Adrenal gland (tissue), 12 donors: ENCODE data around the gene TBC1D9B. TPM values are rescaled to one million over a fixed set of nuclear protein-coding genes. Genes with fewer than 3 reads are reported as not detected.

Experiments used
- DNase-seq, 7 donors: peaks; one replicate each; pipeline ENCODE4 v3.0.0-alpha.2; 2019 to 2020
- H3K27ac ChIP-seq, 5 donors: fragments of 200-600 bp; sonication (generic) in 4 of 5; 1 replicate in 3 of 5; 2 replicates in 2 of 5; pipeline versions ENCODE4 v1.5.1 to v1.8.0; 2016 to 2020; ENCODE audit warnings: mild to moderate bottlenecking in 1 of 5
- H3K27me3 ChIP-seq: fragments of 200-600 bp; 2 replicates; pipeline ENCODE4 v1.8.0; 2021
- H3K36me3 ChIP-seq, 2 donors: fragments of 200-600 bp; replicated peaks in 1 of 2; 1 replicate in 1 of 2; 2 replicates in 1 of 2; pipeline versions ENCODE4 v1.5.1 to v1.8.0; 2018 to 2022
- H3K4me1 ChIP-seq, 2 donors: fragments of 200-600 bp; replicated peaks in 1 of 2; 1 replicate in 1 of 2; 2 replicates in 1 of 2; pipeline versions ENCODE4 v1.5.1 to v1.8.0; 2018 to 2021
- H3K4me3 ChIP-seq, 4 donors: fragments of 200-600 bp; sonication (generic) in 3 of 4; one replicate each; pipeline ENCODE4 v1.5.1; 2016 to 2018
- H3K9me3 ChIP-seq, 3 donors: fragments of 200-600 bp; sonication (generic) in 1 of 3; replicated peaks in 1 of 3; 1 replicate in 2 of 3; 2 replicates in 1 of 3; pipeline versions ENCODE4 v1.5.1 to v1.8.0; 2016 to 2021
- POLR2A ChIP-seq, 2 donors: fragments of 450-650 bp; IDR thresholded peaks; one replicate each; pipeline ENCODE4 v1.6.1; 2017; ENCODE audit warnings: antibody characterized with exemption in 2 of 2, mild to moderate bottlenecking in 2 of 2, moderate library complexity in 1 of 2
- WGBS, 4 donors: extraction: QIAGEN DNeasy Blood & Tissue Kit in 2 of 4; methylation state at CpG; one replicate each; pipeline versions ENCODE4 v1.1.5 to v1.1.7; 2013 to 2017; 5-methylcytosine and 5-hydroxymethylcytosine counted together
- intact Hi-C, 2 donors: fragments of 100-400 bp; cut with DNase I; formaldehyde crosslinking; loops; one replicate each; pipeline versions ENCODE4 v1.14.1 to v1.15.0; 2022 to 2023
- polyA plus RNA-seq, 3 donors: library from polyadenylated mRNA; stranded (reverse); fragments of 200-250 nt in 2 of 3; fragments of 350-450 nt in 1 of 3; fragmentation: Illumina TruSeq in 1 of 3; extraction: RNeasy Lipid Tissue Mini Kit (QIAGEN cat#74804) in 1 of 3; gene quantifications; one replicate each; pipeline ENCODE4 v1.2.3, GENCODE V29; 2013 to 2014
- total RNA-seq, 9 donors: library from RNA; depleted of rRNA in 4 of 9; stranded (reverse); fragments of >200 nt in 4 of 9; fragments of 120-200 nt in 1 of 9; fragmentation: NEBNext Ultra II Directional in 1 of 9; extraction: Animal tissue kit (Norgen Biotek cat#: 25700) in 1 of 9; gene quantifications; one replicate each; pipeline versions ENCODE4 v1.1.0 to v1.2.4, GENCODE V29; 2013 to 2023
- TF ChIP-seq, protein P1 (sequence below), 6 experiments: fragments of 450-650 bp in 4 of 6; fragments of 200-600 bp in 2 of 6; sonication (generic) in 1 of 6; IDR thresholded peaks; 1 replicate in 5 of 6; 2 replicates in 1 of 6; pipeline versions ENCODE4 v1.5.1 to v1.8.0; 2016 to 2021; ENCODE audit warnings: antibody characterized with exemption in 6 of 6, mild to moderate bottlenecking in 2 of 6, moderate library complexity in 1 of 6
- donor health status: healthy with polysubstance abuse.
- donor health status: Bipolar disorder and iron deficiency.
- donor health status: DM: yes; HTN: yes; CAD: no.
- donor health status: DM: no; HTN: no; CAD: no.
- donor health status: DM: no; HTN: no; CAD: no.
- donor health status: DM: yes; HTN: yes; CAD: no.

Gene TBC1D9B
- total and polyA plus RNA-seq, 12 donors: 30.7 to 192 (median 128) TPM

GRCh38 chr5:179914032-179914755 lies 6.5 kb upstream of the TBC1D9B start:
- H3K4me1 ChIP-seq: no peaks in the 10 kb centered on the region
- peak overlapping the region in 1 of 5 donors; percentile 22 for H3K27ac ChIP-seq
- WGBS, 4 donors: 66 to 79% (median 69%) methylated on average over 8 of the region's 8 CpGs
- H3K27me3 ChIP-seq: no peaks in the 10 kb centered on the region
- TF ChIP-seq, protein P1, sequence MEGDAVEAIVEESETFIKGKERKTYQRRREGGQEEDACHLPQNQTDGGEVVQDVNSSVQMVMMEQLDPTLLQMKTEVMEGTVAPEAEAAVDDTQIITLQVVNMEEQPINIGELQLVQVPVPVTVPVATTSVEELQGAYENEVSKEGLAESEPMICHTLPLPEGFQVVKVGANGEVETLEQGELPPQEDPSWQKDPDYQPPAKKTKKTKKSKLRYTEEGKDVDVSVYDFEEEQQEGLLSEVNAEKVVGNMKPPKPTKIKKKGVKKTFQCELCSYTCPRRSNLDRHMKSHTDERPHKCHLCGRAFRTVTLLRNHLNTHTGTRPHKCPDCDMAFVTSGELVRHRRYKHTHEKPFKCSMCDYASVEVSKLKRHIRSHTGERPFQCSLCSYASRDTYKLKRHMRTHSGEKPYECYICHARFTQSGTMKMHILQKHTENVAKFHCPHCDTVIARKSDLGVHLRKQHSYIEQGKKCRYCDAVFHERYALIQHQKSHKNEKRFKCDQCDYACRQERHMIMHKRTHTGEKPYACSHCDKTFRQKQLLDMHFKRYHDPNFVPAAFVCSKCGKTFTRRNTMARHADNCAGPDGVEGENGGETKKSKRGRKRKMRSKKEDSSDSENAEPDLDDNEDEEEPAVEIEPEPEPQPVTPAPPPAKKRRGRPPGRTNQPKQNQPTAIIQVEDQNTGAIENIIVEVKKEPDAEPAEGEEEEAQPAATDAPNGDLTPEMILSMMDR (IDR thresholded peaks at IDR 0.05): no peak
- no peak for TF ChIP-seq POLR2A (IDR thresholded peaks at IDR 0.05)
- intact Hi-C loops: no loop called here
- no peak overlapping the region for H3K4me3 ChIP-seq
- no peaks in the 10 kb centered on the region for H3K9me3 ChIP-seq
- DNase-seq: peak in 1 of 7 donors; percentile 11
- H3K36me3 ChIP-seq: no peaks in the 10 kb centered on the region

GRCh38 chr5:179913461-179913860 lies 5.8 kb upstream of the TBC1D9B start:
- H3K9me3 ChIP-seq: no peaks in the 10 kb centered on the region
- no peak for DNase-seq
- no peak overlapping the region for H3K4me3 ChIP-seq
- TF ChIP-seq, protein P1 (IDR thresholded peaks at IDR 0.05): no peak
- TF ChIP-seq POLR2A (IDR thresholded peaks at IDR 0.05): no peak
- H3K36me3 ChIP-seq: no peaks in the 10 kb centered on the region
- peaks cover 0 to 1% of the 10 kb centered on the region in 2 donors for H3K4me1 ChIP-seq
- intact Hi-C loops: no loop called here
- WGBS, 4 donors: 88 to 94% (median 88%) methylated on average over 7 to 9 of the region's 9 CpGs
- no peak overlapping the region for H3K27ac ChIP-seq
- no peaks in the 10 kb centered on the region for H3K27me3 ChIP-seq

DNA sequence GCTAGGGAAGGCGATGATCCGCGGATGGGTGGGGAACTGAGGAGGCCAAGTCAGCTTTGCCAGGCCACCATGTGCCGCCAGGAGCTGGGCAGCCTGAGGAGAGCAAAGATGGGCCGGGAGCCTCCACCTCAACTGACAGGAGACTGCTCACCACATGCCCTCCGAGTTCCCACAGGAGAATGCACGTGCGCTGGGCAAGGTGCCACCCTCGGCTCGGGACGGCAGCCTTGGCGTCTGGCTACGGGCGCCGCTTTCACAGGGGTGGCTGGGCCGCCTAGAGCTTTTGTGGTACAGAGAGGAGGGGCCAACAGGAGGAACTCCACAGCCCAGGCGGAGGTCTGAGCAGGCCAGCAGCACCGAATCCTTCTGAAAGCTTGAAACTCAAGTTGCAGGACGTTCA lies 5.3 kb upstream of the TBC1D9B start:
- H3K36me3 ChIP-seq: no peaks in the 10 kb centered on the region
- WGBS, 4 donors: 70 to 86% (median 85%) methylated on average over 11 to 19 of the region's 19 CpGs
- TF ChIP-seq, protein P1 (IDR thresholded peaks at IDR 0.05): no peak
- no peak for TF ChIP-seq POLR2A (IDR thresholded peaks at IDR 0.05)
- DNase-seq: peak in 1 of 7 donors; percentile 16
- H3K27ac ChIP-seq: no peak overlapping the region
- no peak overlapping the region for H3K4me3 ChIP-seq
- intact Hi-C loops: no loop called here
- no peaks in the 10 kb centered on the region for H3K27me3 ChIP-seq
- H3K9me3 ChIP-seq: no peaks in the 10 kb centered on the region
- H3K4me1 ChIP-seq: peaks cover 0 to 6% of the 10 kb centered on the region in 2 donors

- Histone ChIP-seq H3K27ac (no peak overlapping the region), H3K4me3 (no peak overlapping the region), H3K36me3 (no peaks in the 10 kb centered on the region), H3K27me3 (no peaks in the 10 kb centered on the region), H3K9me3 (no peaks in the 10 kb centered on the region), H3K4me1 (peaks cover 0 to 6% of the 10 kb centered on the region in 2 donors)
- 71 to 86% (median 84%) methylated on average over 6 to 7 of the region's 7 CpGs for WGBS, 4 donors
- no peak for TF ChIP-seq POLR2A (IDR thresholded peaks at IDR 0.05)
- TF ChIP-seq, protein P1 (IDR thresholded peaks at IDR 0.05): no peak
- peak in 1 of 7 donors; percentile 10 for DNase-seq
- intact Hi-C loops: no loop called here
Measured at GRCh38 chr5:179912386-179912785, 4.7 kb upstream of the TBC1D9B start.
